ENCODE measurements around the gene CORO2B. TPM values are rescaled to one million over a fixed set of nuclear protein-coding genes. Genes with fewer than 3 reads are reported as not detected.

CORO2B gene
- total RNA-seq, 6 donors from 2014 or later, result 0.79 to 9.0 (median 2.0) TPM

- Histone ChIP-seq H3K4me3 (no peak overlapping the region), H3K27me3 (no peaks in the 10 kb centered on the region), H3K4me1 (peaks cover 6 to 38% (median 18%) of the 10 kb centered on the region in 4 donors), H3K27ac (no peak overlapping the region), H3K9me3 (no peaks in the 10 kb centered on the region), H3K36me3 (no peaks in the 10 kb centered on the region)
- 90 to 94% methylated on average over 3 of the region's 3 CpGs for WGBS, 2 donors
- no peak for ATAC-seq (ENCODE audit: low FRiP score in 2 of 2)
- no peak for DNase-seq
- TF ChIP-seq EP300 (IDR thresholded peaks at IDR 0.05), result no peak
- no peak for TF ChIP-seq POLR2A (IDR thresholded peaks at IDR 0.05)
- no peak for TF ChIP-seq CTCF (IDR thresholded peaks at IDR 0.05)
- no peak for TF ChIP-seq POLR2AphosphoS5 (IDR thresholded peaks at IDR 0.05)
Observed at GRCh38 chr15:68592544-68592943, 13.8 kb downstream of the CORO2B start.

DNA sequence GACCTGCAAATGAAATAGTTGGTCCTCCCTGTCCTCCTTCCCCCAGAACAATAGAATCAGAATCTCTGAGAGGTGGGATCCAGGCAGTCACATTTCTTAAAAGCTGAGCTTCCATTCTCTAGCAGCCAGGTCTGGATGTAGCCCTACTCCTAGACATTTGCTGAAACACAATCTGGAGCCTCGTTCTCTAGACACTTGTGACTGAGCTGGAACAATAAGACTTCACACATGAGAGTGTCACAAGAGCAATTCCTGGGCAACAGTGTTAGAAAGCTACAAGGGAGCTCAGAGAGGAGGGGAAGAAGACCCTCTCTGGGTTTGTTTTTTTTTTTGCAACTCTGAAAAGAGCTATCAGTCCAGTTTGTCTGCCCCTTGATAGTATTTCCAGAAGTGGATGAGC lies 14.5 kb downstream of the CORO2B start:
- DNase-seq, result no peak
- WGBS, 2 donors, result 73 to 75% methylated on average over 1 of the region's 1 CpG
- TF ChIP-seq POLR2AphosphoS5 (IDR thresholded peaks at IDR 0.05), result no peak
- no peak for TF ChIP-seq POLR2A (IDR thresholded peaks at IDR 0.05)
- TF ChIP-seq CTCF (IDR thresholded peaks at IDR 0.05), result no peak
- TF ChIP-seq EP300 (IDR thresholded peaks at IDR 0.05), result no peak
- Histone ChIP-seq H3K36me3 (no peaks in the 10 kb centered on the region), H3K9me3 (no peaks in the 10 kb centered on the region), H3K4me3 (no peak overlapping the region), H3K27ac (no peak overlapping the region), H3K27me3 (no peaks in the 10 kb centered on the region), H3K4me1 (peaks cover 13 to 32% (median 14%) of the 10 kb centered on the region in 4 donors)
- no peak for ATAC-seq (ENCODE audit: low FRiP score in 2 of 2)

GRCh38 chr15:68593828-68594532 lies 15.2 kb downstream of the CORO2B start:
- H3K27me3 ChIP-seq, result no peaks in the 10 kb centered on the region
- H3K36me3 ChIP-seq, result no peaks in the 10 kb centered on the region
- ATAC-seq (ENCODE audit: low FRiP score in 2 of 2) (no peak), DNase-seq (no peak)
- WGBS, 2 donors, result 60 to 62% methylated on average over 4 to 5 of the region's 5 CpGs
- peaks cover 14 to 32% (median 15%) of the 10 kb centered on the region in 4 donors for H3K4me1 ChIP-seq
- H3K9me3 ChIP-seq, result no peaks in the 10 kb centered on the region
- H3K27ac ChIP-seq, result peak overlapping the region in 1 of 4 donors; percentile 20
- TF ChIP-seq EP300 (IDR thresholded peaks at IDR 0.05) (no peak), CTCF (IDR thresholded peaks at IDR 0.05) (no peak), POLR2AphosphoS5 (IDR thresholded peaks at IDR 0.05) (no peak), POLR2A (IDR thresholded peaks at IDR 0.05) (no peak)
- no peak overlapping the region for H3K4me3 ChIP-seq

- no peaks in the 10 kb centered on the region for H3K9me3 ChIP-seq
- no peak for ATAC-seq (ENCODE audit: low FRiP score in 2 of 2)
- WGBS, 2 donors, result 50% methylated on average over 6 of the region's 6 CpGs
- no peak for DNase-seq
- H3K4me1 ChIP-seq, result peaks cover 17 to 38% (median 22%) of the 10 kb centered on the region in 4 donors
- H3K27ac ChIP-seq, result peak overlapping the region in 2 of 4 donors; percentile 62 to 69
- no peaks in the 10 kb centered on the region for H3K36me3 ChIP-seq
- H3K4me3 ChIP-seq, result no peak overlapping the region
- no peaks in the 10 kb centered on the region for H3K27me3 ChIP-seq
- no peak for TF ChIP-seq EP300 (IDR thresholded peaks at IDR 0.05)
- TF ChIP-seq CTCF (IDR thresholded peaks at IDR 0.05), result no peak
- no peak for TF ChIP-seq POLR2A (IDR thresholded peaks at IDR 0.05)
- no peak for TF ChIP-seq POLR2AphosphoS5 (IDR thresholded peaks at IDR 0.05)
Observed at GRCh38 chr15:68594533-68595259, 15.9 kb downstream of the CORO2B start.
